Chondrocyte (in vitro differentiated cells): Measurements from ENCODE around the gene DPH7. TPM values are rescaled to one million over a fixed set of nuclear protein-coding genes. Genes with fewer than 3 reads are reported as not detected.

Experiments used
- DNase-seq: peaks from one replicate; pipeline ENCODE4 v3.0.0; 2021; ENCODE audit warnings: mixed read lengths, low spot score
- H3K27ac Mint-ChIP-seq: one replicate; pipeline ENCODE4 v1.8.0; 2021; ENCODE audit warnings: mild to moderate bottlenecking, moderate library complexity, mixed read lengths; ENCODE audit not compliant: unreplicated experiment
- H3K27me3 Mint-ChIP-seq: 2 replicates; pipeline ENCODE4 v1.8.0; 2021; ENCODE audit warnings: low read depth, mixed read lengths
- H3K36me3 Mint-ChIP-seq: 2 replicates; pipeline ENCODE4 v1.8.0; 2021; ENCODE audit warnings: low read depth, mixed read lengths
- H3K4me1 Mint-ChIP-seq: 2 replicates; pipeline ENCODE4 v1.8.0; 2021; ENCODE audit warnings: low read depth, mild to moderate bottlenecking, mixed read lengths
- H3K4me3 Mint-ChIP-seq: one replicate; pipeline ENCODE4 v1.8.0; 2021; ENCODE audit warnings: mild to moderate bottlenecking, moderate library complexity, mixed read lengths; ENCODE audit not compliant: unreplicated experiment
- H3K9me3 Mint-ChIP-seq: 2 replicates; pipeline ENCODE4 v1.8.0; 2021; ENCODE audit warnings: low read depth, mixed read lengths
- CTCF ChIP-seq: fragments of 200-600 bp; sonication (generic); IDR thresholded peaks from 2 replicates; pipeline ENCODE4 v1.5.0; 2021; ENCODE audit warnings: antibody characterized with exemption, mild to moderate bottlenecking, moderate library complexity
- total RNA-seq: library from RNA; stranded (reverse); gene quantifications from 3 replicates; pipeline ENCODE4 v1.2.1, GENCODE V29; 2021

DPH7 gene
- total RNA-seq, 1 donor from 2014 or later = 27.9 TPM

DNA sequence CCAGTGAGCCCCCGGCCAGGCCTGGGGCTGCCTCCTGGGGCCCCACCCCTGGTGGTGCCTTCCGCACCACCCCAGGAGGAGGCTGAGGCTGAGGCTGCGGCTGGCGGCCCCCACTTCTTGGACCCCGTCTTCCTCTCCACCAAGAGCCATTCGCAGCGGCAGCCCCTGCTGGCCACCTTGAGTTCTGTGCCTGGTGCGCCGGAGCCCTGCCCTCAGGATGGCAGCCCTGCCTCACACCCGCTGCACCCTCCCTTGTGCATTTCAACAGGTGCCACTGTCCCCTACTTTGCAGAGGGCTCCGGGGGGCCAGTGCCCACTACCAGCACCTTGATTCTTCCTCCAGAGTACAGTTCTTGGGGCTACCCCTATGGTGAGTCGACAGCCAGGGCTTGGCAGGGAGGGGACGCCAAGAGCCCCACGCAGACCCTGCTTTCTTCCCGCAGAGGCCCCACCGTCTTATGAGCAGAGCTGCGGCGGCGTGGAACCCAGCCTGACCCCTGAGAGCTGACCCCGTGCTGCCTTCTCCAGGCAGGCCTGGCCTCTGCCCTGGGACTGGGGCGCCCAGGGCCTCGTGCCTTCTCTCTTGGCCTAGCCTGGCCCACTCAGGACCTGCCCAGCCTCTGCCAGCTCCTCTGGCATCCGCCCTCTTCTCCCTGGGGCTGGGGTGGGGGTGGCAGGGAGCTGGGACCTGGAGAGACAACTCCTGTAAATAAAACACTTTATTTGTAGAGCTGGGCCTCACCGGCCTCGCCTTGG lies 36.1 kb upstream of the DPH7 start:
- peak; percentile 10 for TF ChIP-seq CTCF
- H3K4me3 Mint-ChIP-seq = no peak overlapping the region
- peaks cover 2% of the 10 kb centered on the region for H3K36me3 Mint-ChIP-seq
- no peak overlapping the region for H3K27ac Mint-ChIP-seq
- no peaks in the 10 kb centered on the region for H3K9me3 Mint-ChIP-seq
- DNase-seq = no peak
- H3K4me1 Mint-ChIP-seq = peaks cover 39% of the 10 kb centered on the region
- no peaks in the 10 kb centered on the region for H3K27me3 Mint-ChIP-seq

DNA sequence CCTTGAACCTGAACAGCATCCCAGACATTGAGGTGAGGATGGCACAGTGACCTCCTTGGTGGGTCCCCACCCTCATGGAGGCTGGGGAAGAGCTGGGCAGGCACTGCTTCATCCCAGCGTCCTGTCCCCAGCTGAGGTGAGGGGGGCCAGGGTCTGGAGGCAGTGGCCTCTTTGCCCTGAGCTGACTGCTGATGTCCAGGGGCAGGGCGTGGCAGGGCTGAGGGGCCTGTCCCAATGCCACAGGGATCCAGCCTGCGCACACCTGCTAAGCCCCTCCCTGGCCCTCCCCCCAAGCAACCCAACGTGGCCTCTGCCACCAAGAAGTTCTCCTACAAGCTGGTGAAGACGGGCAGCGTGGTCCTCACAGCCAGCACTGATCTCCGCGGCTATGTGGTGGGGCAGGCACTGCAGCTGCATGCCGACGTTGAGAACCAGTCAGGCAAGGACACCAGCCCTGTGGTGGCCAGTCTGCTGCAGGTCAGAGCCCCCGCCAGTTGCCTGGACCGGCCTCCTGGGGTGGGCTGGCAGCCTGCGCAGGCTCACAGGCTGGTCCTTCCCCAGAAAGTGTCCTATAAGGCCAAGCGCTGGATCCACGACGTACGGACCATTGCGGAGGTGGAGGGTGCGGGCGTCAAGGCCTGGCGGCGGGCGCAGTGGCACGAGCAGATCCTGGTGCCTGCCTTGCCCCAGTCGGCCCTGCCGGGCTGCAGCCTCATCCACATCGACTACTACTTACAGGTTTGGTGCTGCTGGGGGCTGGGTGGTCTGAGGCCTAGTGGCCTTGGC lies 35.2 kb upstream of the DPH7 start:
- Mint-ChIP-seq H3K4me1 (peaks cover 36% of the 10 kb centered on the region), H3K4me3 (no peak overlapping the region), H3K9me3 (no peaks in the 10 kb centered on the region), H3K36me3 (peaks cover 2% of the 10 kb centered on the region), H3K27ac (no peak overlapping the region), H3K27me3 (no peaks in the 10 kb centered on the region)
- no peak for DNase-seq
- no peak for TF ChIP-seq CTCF

- H3K4me3 Mint-ChIP-seq = no peak overlapping the region
- DNase-seq = no peak
- H3K27me3 Mint-ChIP-seq = no peaks in the 10 kb centered on the region
- H3K9me3 Mint-ChIP-seq = no peaks in the 10 kb centered on the region
- peak overlapping the region; percentile 89 for H3K27ac Mint-ChIP-seq
- no peak for TF ChIP-seq CTCF
- peaks cover 36% of the 10 kb centered on the region for H3K4me1 Mint-ChIP-seq
- peaks cover 2% of the 10 kb centered on the region for H3K36me3 Mint-ChIP-seq
These were observed 34.5 kb upstream of the DPH7 start for GRCh38 chr9:137613259-137613658.

- no peaks in the 10 kb centered on the region for H3K9me3 Mint-ChIP-seq
- peaks cover 2% of the 10 kb centered on the region for H3K36me3 Mint-ChIP-seq
- H3K4me1 Mint-ChIP-seq = peaks cover 32% of the 10 kb centered on the region
- peak overlapping the region; percentile 89 for H3K27ac Mint-ChIP-seq
- DNase-seq = no peak
- H3K4me3 Mint-ChIP-seq = no peak overlapping the region
- no peaks in the 10 kb centered on the region for H3K27me3 Mint-ChIP-seq
- TF ChIP-seq CTCF = no peak
These were observed 34.0 kb upstream of the DPH7 start for GRCh38 chr9:137612741-137613142.
